Measurements from ENCODE around the gene ANKRD30A. TPM values are rescaled to one million over a fixed set of nuclear protein-coding genes. Genes with fewer than 3 reads are reported as not detected.
"Not testable (repeated sequence)": the region's sequence is repeated elsewhere in the genome, so short reads cannot be mapped to it uniquely, and the experiment has no call there.

ANKRD30A gene
- total and polyA plus RNA-seq, 9 donors, result 1.2 TPM; not detected in 8

DNA sequence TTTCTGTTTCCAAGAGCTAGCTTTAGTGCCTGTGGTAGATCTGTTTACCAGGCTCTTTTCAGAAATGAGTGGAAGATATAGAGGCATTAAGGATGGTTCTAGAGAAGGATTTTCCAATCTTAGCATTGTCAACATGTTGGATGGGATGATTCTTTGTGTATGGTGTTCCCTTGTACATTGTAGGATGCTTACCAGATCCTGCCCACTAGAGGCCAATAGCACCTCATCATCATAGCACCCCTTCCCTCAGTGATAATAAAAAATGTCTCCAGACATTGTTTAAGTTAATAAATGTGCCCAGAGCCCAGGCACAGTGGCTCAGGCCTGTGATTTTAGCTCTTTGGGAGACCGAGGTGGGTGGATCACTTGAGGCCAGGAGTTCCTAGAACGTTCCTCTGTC lies 121.2 kb downstream of the ANKRD30A start:
- H3K27me3 ChIP-seq (ENCODE audit: control insufficient read depth, insufficient read depth, low read length), result no peaks in the 10 kb centered on the region
- no peak overlapping the region for H3K27ac ChIP-seq (ENCODE audit: low read length)
- peaks cover 47% of the 10 kb centered on the region for H3K9me3 ChIP-seq (replicated peaks; ENCODE audit: control insufficient read depth, low read depth, low read length)
- no peaks in the 10 kb centered on the region for H3K4me1 ChIP-seq (ENCODE audit: control insufficient read depth, insufficient read depth, low read length)
- no peak overlapping the region for H3K4me3 ChIP-seq (ENCODE audit: low read length)
- no CpG with 5 or more reads among the region's 2 CpGs for WGBS (ENCODE audit: insufficient coverage)
- H3K36me3 ChIP-seq (ENCODE audit: control insufficient read depth, insufficient read depth, low read length), result no peaks in the 10 kb centered on the region
- no peak for DNase-seq

DNA sequence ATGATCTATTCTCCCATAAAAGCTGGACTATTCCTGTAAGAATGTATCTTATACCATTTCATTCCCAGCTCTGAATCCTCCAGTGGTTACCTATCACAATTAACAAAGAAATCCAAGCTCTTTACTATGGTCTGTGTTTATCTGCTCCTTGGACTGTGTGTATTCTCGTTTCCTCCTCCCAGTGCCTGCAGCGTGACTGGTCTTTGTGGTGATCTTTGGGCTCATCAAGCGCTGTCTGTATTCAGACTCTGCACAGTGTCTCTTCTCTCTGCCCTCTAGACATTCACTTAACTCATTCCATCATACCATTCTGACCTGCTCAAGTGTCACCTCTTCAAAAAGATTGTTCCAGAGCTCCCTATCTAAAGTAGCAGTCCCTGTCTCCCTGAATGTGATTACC lies 130.4 kb downstream of the ANKRD30A start:
- DNase-seq; H3K4me3 ChIP-seq (ENCODE audit: low read length): not testable (repeated sequence)
- WGBS (ENCODE audit: insufficient coverage), result 47% methylated on average over 2 of the region's 3 CpGs

DNA sequence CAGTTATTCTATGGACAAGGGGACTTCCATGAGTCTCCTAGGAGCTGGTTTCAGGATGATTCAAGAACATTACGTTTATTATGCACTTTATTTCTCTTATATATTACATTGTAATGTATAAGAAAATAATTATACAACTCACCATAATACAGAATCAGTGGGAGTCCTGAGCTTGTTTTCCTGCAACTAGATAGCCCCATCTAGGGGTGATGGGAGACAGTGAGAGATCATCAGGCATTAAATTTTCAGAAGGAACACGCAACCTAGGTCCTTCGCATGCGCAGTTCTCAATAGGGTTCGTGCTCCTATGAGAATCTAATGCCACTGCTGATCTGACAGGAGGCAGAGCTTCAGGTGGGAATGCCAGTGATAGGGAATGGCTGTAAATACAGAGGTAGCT lies 137.9 kb downstream of the ANKRD30A start:
- WGBS (ENCODE audit: insufficient coverage), result 75% methylated on average over 4 of the region's 5 CpGs
- Histone ChIP-seq H3K4me1 (ENCODE audit: control insufficient read depth, insufficient read depth, low read length) (no peaks in the 10 kb centered on the region), H3K4me3 (ENCODE audit: low read length) (no peak overlapping the region), H3K27ac (ENCODE audit: low read length) (no peak overlapping the region), H3K9me3 (replicated peaks; ENCODE audit: control insufficient read depth, low read depth, low read length) (peaks cover 27% of the 10 kb centered on the region), H3K27me3 (ENCODE audit: control insufficient read depth, insufficient read depth, low read length) (no peaks in the 10 kb centered on the region), H3K36me3 (ENCODE audit: control insufficient read depth, insufficient read depth, low read length) (no peaks in the 10 kb centered on the region)
- DNase-seq, result no peak

More for the DNA sequence above, 130.4 kb downstream of the ANKRD30A start:
- H3K9me3 ChIP-seq (replicated peaks; ENCODE audit: control insufficient read depth, low read depth, low read length), result peaks cover 21% of the 10 kb centered on the region
- H3K4me1 ChIP-seq (ENCODE audit: control insufficient read depth, insufficient read depth, low read length); H3K36me3 ChIP-seq (ENCODE audit: control insufficient read depth, insufficient read depth, low read length); H3K27ac ChIP-seq (ENCODE audit: low read length); H3K27me3 ChIP-seq (ENCODE audit: control insufficient read depth, insufficient read depth, low read length): not testable (repeated sequence)

DNA sequence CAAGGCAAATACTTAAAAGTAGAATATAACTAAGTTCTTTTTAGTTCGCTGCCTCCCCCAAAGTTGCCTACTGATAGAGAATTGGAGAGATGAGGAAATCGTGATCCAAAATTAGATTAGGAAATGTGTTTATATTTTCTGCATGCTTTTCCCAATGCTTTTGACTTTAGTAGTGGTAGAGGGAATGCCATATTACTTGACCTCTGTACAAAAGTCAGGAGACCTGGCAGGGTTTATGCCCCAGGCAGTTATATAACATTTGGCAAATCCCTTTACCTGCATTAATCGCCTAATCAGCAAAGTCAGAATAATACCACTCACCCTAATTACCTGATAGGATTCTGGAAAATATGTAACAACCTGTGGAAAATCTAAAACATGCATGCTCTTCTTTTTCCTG lies 142.9 kb downstream of the ANKRD30A start:
- WGBS (ENCODE audit: insufficient coverage), result no CpG with 5 or more reads among the region's 3 CpGs
- H3K9me3 ChIP-seq (replicated peaks; ENCODE audit: control insufficient read depth, low read depth, low read length), result peaks cover 20% of the 10 kb centered on the region
- no peaks in the 10 kb centered on the region for H3K36me3 ChIP-seq (ENCODE audit: control insufficient read depth, insufficient read depth, low read length)
- no peak overlapping the region for H3K27ac ChIP-seq (ENCODE audit: low read length)
- no peak overlapping the region for H3K4me3 ChIP-seq (ENCODE audit: low read length)
- DNase-seq, result no peak
- H3K27me3 ChIP-seq (ENCODE audit: control insufficient read depth, insufficient read depth, low read length), result no peaks in the 10 kb centered on the region
- H3K4me1 ChIP-seq (ENCODE audit: control insufficient read depth, insufficient read depth, low read length), result no peaks in the 10 kb centered on the region

DNA sequence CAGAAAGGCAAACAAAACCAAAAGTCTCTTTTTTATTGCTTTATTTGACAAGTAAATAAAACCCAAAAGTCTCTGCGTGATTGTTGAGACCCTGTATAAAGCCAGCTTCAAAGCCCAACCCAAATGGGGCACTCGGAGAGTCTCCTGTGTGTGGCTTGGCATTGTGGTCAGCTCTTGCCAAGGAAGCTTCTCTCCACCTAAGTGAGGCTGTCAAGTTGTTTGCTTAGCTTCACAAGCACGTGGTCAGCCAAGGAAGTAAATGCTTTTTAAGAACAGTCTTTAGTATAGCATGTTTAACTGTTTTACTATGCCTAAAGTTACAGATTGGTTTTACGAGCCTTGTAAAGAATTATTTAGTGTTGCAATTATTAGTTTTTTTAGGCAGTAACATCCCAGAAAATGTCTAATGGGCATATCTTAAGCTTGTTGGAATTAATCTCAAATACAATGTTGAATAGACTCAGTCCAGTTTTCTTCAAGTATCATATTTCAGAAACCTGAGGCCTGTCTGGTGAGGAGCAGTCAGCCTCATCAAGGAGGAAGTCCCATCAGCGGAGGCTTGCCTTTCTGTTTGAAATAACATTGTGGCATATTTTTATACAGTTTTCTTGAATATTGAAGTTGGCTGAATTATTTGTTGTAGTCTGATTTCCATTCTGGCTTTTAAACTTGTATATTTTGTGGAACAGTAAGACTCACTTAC lies 144.3 kb downstream of the ANKRD30A start:
- H3K9me3 ChIP-seq (replicated peaks; ENCODE audit: control insufficient read depth, low read depth, low read length), result peaks cover 16% of the 10 kb centered on the region
- H3K36me3 ChIP-seq (ENCODE audit: control insufficient read depth, insufficient read depth, low read length), result no peaks in the 10 kb centered on the region
- DNase-seq, result no peak
- H3K27me3 ChIP-seq (ENCODE audit: control insufficient read depth, insufficient read depth, low read length), result no peaks in the 10 kb centered on the region
- no peak overlapping the region for H3K27ac ChIP-seq (ENCODE audit: low read length)
- whole genome bisulfite sequencing (ENCODE audit: insufficient coverage), result no CpG with 5 or more reads among the region's 5 CpGs
- H3K4me3 ChIP-seq (ENCODE audit: low read length), result no peak overlapping the region
- H3K4me1 ChIP-seq (ENCODE audit: control insufficient read depth, insufficient read depth, low read length), result no peaks in the 10 kb centered on the region

DNA sequence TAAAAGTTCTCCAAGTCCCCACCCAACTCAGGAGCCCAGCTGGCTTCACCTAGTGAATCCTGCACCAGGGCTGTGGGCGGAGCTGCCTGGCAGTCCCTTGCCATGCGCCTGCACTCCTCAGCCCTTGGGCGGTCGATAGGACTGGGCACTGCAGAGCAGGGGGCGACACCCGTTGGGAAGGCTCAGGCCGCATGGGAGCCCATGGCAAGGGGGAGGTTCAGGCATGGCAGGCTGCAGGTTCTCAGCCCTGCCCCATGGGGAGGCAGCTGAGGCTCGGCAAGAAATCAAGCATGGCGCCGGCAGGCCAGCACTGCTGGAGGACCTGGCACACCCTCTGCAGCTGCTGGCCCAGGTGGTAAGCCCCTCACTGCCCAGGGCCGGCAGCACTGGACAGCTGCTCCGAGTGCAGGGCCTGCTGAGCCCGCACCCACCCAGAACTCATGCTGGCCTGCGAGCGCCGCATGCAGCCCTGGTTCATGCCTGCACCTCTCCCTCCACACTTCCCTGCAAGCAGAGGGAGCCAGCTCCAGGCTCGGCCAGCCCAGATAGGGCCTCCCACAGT lies 149.9 kb downstream of the ANKRD30A start:
- Histone ChIP-seq H3K36me3 (ENCODE audit: control insufficient read depth, insufficient read depth, low read length) (no peaks in the 10 kb centered on the region), H3K4me1 (ENCODE audit: control insufficient read depth, insufficient read depth, low read length) (no peaks in the 10 kb centered on the region), H3K27me3 (ENCODE audit: control insufficient read depth, insufficient read depth, low read length) (no peaks in the 10 kb centered on the region), H3K9me3 (replicated peaks; ENCODE audit: control insufficient read depth, low read depth, low read length) (peaks cover 28% of the 10 kb centered on the region), H3K27ac (ENCODE audit: low read length) (no peak overlapping the region), H3K4me3 (ENCODE audit: low read length) (no peak overlapping the region)
- WGBS (ENCODE audit: insufficient coverage), result 94% methylated on average over 16 of the region's 17 CpGs
- DNase-seq, result no peak

DNA sequence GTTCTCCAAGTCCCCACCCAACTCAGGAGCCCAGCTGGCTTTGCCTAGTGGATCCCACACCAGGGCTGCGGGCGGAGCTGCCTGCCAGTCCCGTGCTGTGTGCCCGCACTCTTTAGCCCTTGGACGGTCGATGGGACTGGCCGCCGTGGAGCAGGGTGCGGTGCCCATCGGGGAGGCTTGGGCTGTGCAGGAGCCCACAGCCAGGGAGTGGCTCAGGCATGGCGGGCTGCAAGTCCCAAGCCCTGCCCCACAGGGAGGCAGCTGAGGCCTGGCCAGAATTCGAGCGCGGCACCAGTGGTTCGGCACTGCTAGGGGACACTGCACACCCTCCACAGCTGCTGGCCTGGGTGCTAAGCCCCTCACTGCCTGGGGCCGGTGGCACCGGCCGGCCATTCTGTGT lies 159.7 kb downstream of the ANKRD30A start:
- WGBS (ENCODE audit: insufficient coverage), result 90% methylated on average over 18 of the region's 18 CpGs
- DNase-seq, result no peak
- Histone ChIP-seq H3K27me3 (ENCODE audit: control insufficient read depth, insufficient read depth, low read length) (no peaks in the 10 kb centered on the region), H3K4me1 (ENCODE audit: control insufficient read depth, insufficient read depth, low read length) (no peaks in the 10 kb centered on the region), H3K9me3 (replicated peaks; ENCODE audit: control insufficient read depth, low read depth, low read length) (peaks cover 36% of the 10 kb centered on the region), H3K36me3 (ENCODE audit: control insufficient read depth, insufficient read depth, low read length) (no peaks in the 10 kb centered on the region), H3K27ac (ENCODE audit: low read length) (no peak overlapping the region), H3K4me3 (ENCODE audit: low read length) (no peak overlapping the region)

DNA sequence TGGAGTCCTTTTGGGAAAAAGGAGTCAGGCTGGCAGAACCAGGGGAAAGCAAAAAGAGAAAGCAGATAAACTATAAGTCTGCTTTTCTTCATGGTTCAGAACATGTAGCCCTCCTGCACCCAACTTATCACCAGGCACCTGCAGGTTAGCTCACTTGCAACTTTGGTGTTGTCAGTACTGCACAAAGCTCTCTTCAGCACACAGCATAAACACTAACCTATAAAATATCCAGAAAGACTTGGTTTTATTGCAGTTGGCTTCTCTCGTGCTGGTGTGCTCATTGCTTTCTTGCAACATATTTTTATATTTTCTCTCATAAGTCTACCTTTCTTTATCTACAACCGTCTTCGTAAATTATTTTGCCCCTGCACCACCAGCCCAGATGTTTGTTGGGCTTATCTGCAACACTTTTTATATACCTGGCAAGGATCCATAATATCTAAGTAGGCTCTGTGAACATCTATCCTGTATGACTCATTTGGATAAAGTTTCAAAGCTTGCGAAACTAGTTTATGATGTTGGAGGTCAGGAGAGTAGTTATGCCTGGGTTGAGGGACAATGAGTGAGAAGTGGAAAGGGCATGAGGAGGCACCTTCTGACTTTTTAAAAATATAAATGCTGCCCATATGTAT lies 164.6 kb downstream of the ANKRD30A start:
- Histone ChIP-seq H3K4me3 (ENCODE audit: low read length) (no peak overlapping the region), H3K36me3 (ENCODE audit: control insufficient read depth, insufficient read depth, low read length) (no peaks in the 10 kb centered on the region), H3K9me3 (replicated peaks; ENCODE audit: control insufficient read depth, low read depth, low read length) (peaks cover 22% of the 10 kb centered on the region), H3K4me1 (ENCODE audit: control insufficient read depth, insufficient read depth, low read length) (no peaks in the 10 kb centered on the region), H3K27me3 (ENCODE audit: control insufficient read depth, insufficient read depth, low read length) (no peaks in the 10 kb centered on the region), H3K27ac (ENCODE audit: low read length) (no peak overlapping the region)
- WGBS (ENCODE audit: insufficient coverage), result 70% methylated on average over 3 of the region's 4 CpGs
- no peak for DNase-seq

DNA sequence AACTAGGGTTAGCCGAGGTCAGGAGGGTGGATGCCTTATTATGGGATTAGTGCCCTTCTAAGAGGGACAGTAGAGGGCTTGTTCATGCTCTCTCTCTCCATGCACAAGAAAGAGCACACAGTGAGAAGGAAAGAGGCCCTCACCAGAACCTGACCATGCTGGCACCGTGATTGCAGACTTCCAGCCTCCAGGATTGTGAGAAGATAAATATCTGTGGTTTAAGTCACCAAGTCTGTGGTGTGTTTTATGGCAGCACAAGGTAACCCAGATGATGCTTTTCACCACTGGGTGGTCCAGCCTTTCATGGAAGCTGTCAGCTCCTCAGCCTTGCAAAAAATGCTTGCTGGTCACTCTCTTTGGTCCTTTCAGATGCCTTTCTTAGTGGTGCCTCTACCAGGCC lies 175.9 kb downstream of the ANKRD30A start:
- Histone ChIP-seq H3K4me3 (ENCODE audit: low read length) (no peak overlapping the region), H3K4me1 (ENCODE audit: control insufficient read depth, insufficient read depth, low read length) (no peaks in the 10 kb centered on the region), H3K27me3 (ENCODE audit: control insufficient read depth, insufficient read depth, low read length) (no peaks in the 10 kb centered on the region), H3K9me3 (replicated peaks; ENCODE audit: control insufficient read depth, low read depth, low read length) (peaks cover 69% of the 10 kb centered on the region), H3K36me3 (ENCODE audit: control insufficient read depth, insufficient read depth, low read length) (no peaks in the 10 kb centered on the region), H3K27ac (ENCODE audit: low read length) (no peak overlapping the region)
- no CpG with 5 or more reads among the region's 2 CpGs for WGBS (ENCODE audit: insufficient coverage)
- DNase-seq, result no peak

DNA sequence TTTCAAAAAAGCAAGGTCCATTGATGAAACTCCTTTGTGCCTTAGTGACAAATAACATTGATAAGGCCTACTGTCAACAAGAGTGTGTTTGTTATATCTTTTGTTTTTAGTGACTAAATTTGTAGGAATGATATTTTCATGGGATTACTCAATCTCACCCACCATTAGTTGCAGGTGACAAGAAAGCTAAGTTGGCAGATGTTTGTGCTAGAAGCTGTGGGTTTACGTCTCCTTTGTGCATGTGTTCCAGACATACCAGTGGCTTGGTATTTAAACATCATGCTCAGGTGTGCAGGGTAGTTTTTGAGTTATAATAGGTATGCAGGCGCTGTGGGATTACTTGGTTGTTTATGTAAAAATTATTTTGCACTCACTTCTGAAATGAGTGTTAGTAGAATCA lies 178.6 kb downstream of the ANKRD30A start:
- Histone ChIP-seq H3K4me3 (ENCODE audit: low read length) (no peak overlapping the region), H3K36me3 (ENCODE audit: control insufficient read depth, insufficient read depth, low read length) (no peaks in the 10 kb centered on the region), H3K27ac (ENCODE audit: low read length) (no peak overlapping the region), H3K9me3 (replicated peaks; ENCODE audit: control insufficient read depth, low read depth, low read length) (peaks cover 71% of the 10 kb centered on the region), H3K4me1 (ENCODE audit: control insufficient read depth, insufficient read depth, low read length) (no peaks in the 10 kb centered on the region), H3K27me3 (ENCODE audit: control insufficient read depth, insufficient read depth, low read length) (no peaks in the 10 kb centered on the region)
- 58% methylated on average over 2 of the region's 2 CpGs for WGBS (ENCODE audit: insufficient coverage)
- DNase-seq, result no peak

Data from muscle of leg (tissue), 11 donors.